OCI-LY7 (cell line): ENCODE results near the gene EYS.

Source experiments
- EZH2phosphoT487 ChIP-seq: fragments of 200-600 bp; sonication (generic); IDR thresholded peaks from 2 replicates; pipeline ENCODE4 v1.6.1; 2018; ENCODE audit warnings: low read depth, borderline replicate concordance, mild to moderate bottlenecking, mixed run types, antibody characterized with exemption, low read length, moderate library complexity, mixed read lengths
- TF ChIP-seq, protein P1 (sequence below): fragments of 200-600 bp; sonication (generic); conservative IDR thresholded peaks from 2 replicates; pipeline ENCODE4 v1.5.1; 2014; ENCODE audit warnings: mild to moderate bottlenecking, antibody characterized with exemption, low read length, moderate library complexity, mixed read lengths

GRCh38 chr6:64081453-64081852 lies 1625.6 kb downstream of the EYS start:
- TF ChIP-seq, protein P1, sequence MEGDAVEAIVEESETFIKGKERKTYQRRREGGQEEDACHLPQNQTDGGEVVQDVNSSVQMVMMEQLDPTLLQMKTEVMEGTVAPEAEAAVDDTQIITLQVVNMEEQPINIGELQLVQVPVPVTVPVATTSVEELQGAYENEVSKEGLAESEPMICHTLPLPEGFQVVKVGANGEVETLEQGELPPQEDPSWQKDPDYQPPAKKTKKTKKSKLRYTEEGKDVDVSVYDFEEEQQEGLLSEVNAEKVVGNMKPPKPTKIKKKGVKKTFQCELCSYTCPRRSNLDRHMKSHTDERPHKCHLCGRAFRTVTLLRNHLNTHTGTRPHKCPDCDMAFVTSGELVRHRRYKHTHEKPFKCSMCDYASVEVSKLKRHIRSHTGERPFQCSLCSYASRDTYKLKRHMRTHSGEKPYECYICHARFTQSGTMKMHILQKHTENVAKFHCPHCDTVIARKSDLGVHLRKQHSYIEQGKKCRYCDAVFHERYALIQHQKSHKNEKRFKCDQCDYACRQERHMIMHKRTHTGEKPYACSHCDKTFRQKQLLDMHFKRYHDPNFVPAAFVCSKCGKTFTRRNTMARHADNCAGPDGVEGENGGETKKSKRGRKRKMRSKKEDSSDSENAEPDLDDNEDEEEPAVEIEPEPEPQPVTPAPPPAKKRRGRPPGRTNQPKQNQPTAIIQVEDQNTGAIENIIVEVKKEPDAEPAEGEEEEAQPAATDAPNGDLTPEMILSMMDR: no peak
- no peak for TF ChIP-seq EZH2phosphoT487
